ENCODE results near the gene DAAM1. TPM values are rescaled to one million over a fixed set of nuclear protein-coding genes. Genes with fewer than 3 reads are reported as not detected.
A peak's percentile ranks its signal among the peaks of the same experiment; 100 is the strongest.

Gene DAAM1
- total RNA-seq, 1 donor from 2014 or later, result 39.5 TPM

DNA sequence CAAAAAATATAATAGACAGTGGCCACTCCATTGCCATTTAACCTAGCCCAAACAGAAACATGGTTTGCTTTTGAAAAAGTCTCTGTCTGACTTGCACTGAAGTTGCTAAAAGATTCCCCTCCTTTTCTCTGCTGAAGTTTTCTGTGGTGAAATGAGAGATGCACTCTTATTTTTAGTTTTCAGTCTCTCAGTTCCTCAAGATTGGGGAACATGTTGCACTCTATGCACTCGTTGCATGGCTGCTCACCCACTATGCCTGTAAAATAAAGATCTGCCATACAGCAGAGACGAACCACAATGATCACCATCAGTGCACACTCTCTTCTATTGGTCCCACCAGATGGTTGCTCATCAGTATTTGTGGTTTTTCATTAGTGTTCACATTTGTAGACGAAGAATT is 13.1 kb upstream of the DAAM1 start:
- H3K4me1 ChIP-seq, result no peaks in the 10 kb centered on the region
- Mint-ChIP-seq H3K4me3 (no peak overlapping the region), H3K27me3 (ENCODE audit: insufficient read depth, low read depth) (no peaks in the 10 kb centered on the region), H3K4me1 (peaks cover 9% of the 10 kb centered on the region), H3K9me3 (no peaks in the 10 kb centered on the region), H3K36me3 (no peaks in the 10 kb centered on the region), H3K27ac (no peak overlapping the region)
- H3K9ac ChIP-seq, result no peak overlapping the region
- no peaks in the 10 kb centered on the region for H3K36me3 ChIP-seq
- DNase-seq (ENCODE audit: low spot score), result no peak
- no peaks in the 10 kb centered on the region for H3K9me3 ChIP-seq (ENCODE audit: low read depth)
- H3K79me2 ChIP-seq (ENCODE audit: low read depth), result no peaks in the 10 kb centered on the region
- no peaks in the 10 kb centered on the region for H3F3A ChIP-seq (ENCODE audit: low read depth)
- H3K4me3 ChIP-seq, result no peak overlapping the region
- TF ChIP-seq, protein P1, sequence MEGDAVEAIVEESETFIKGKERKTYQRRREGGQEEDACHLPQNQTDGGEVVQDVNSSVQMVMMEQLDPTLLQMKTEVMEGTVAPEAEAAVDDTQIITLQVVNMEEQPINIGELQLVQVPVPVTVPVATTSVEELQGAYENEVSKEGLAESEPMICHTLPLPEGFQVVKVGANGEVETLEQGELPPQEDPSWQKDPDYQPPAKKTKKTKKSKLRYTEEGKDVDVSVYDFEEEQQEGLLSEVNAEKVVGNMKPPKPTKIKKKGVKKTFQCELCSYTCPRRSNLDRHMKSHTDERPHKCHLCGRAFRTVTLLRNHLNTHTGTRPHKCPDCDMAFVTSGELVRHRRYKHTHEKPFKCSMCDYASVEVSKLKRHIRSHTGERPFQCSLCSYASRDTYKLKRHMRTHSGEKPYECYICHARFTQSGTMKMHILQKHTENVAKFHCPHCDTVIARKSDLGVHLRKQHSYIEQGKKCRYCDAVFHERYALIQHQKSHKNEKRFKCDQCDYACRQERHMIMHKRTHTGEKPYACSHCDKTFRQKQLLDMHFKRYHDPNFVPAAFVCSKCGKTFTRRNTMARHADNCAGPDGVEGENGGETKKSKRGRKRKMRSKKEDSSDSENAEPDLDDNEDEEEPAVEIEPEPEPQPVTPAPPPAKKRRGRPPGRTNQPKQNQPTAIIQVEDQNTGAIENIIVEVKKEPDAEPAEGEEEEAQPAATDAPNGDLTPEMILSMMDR (IDR thresholded peaks at IDR 0.05), result no peak
- TF ChIP-seq EZH2phosphoT487 (IDR thresholded peaks at IDR 0.05) (no peak), EZH2 (IDR thresholded peaks at IDR 0.05) (no peak)
- no peaks in the 10 kb centered on the region for H4K20me1 ChIP-seq (ENCODE audit: low read depth)
- no peak overlapping the region for H3K4me2 ChIP-seq
- no peak overlapping the region for H3K27ac ChIP-seq
- H3K27me3 ChIP-seq, result no peaks in the 10 kb centered on the region
- peak overlapping the region; percentile 15 for H2AFZ ChIP-seq (replicated peaks)

DNA sequence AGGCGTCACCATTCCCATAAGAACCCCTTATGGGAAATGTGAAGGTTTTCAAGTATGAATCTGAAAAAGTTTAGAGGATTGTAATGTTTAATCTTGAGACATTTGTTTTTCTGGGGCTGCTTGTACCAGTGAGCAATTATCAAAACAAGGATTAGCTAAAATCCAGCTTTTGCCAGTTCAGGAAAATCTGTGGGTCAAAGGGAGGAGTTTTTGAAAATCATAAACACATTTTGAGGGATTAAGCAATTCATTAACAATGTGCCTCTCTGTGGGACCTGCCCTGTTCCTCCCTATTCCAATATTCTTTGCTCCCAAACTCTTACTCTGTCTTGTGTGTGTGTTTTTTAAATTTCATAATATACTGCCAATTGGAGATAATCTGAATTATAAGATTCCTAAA is 11.7 kb upstream of the DAAM1 start:
- H3K4me1 ChIP-seq, result no peaks in the 10 kb centered on the region
- H4K20me1 ChIP-seq (ENCODE audit: low read depth), result no peaks in the 10 kb centered on the region
- H3F3A ChIP-seq (ENCODE audit: low read depth), result no peaks in the 10 kb centered on the region
- H3K9me3 Mint-ChIP-seq, result no peaks in the 10 kb centered on the region
- H3K4me3 Mint-ChIP-seq, result no peak overlapping the region
- no peak overlapping the region for H3K27ac ChIP-seq
- no peak overlapping the region for H3K9ac ChIP-seq
- H3K9me3 ChIP-seq (ENCODE audit: low read depth), result no peaks in the 10 kb centered on the region
- H3K4me3 ChIP-seq, result no peak overlapping the region
- H3K4me2 ChIP-seq, result no peak overlapping the region
- no peaks in the 10 kb centered on the region for H3K36me3 ChIP-seq
- peak overlapping the region; percentile 51 for H3K27ac Mint-ChIP-seq
- H3K36me3 Mint-ChIP-seq, result no peaks in the 10 kb centered on the region
- H3K4me1 Mint-ChIP-seq, result peaks cover 11% of the 10 kb centered on the region
- H3K79me2 ChIP-seq (ENCODE audit: low read depth), result no peaks in the 10 kb centered on the region
- DNase-seq (ENCODE audit: low spot score), result no peak
- no peaks in the 10 kb centered on the region for H3K27me3 ChIP-seq
- no peak overlapping the region for H2AFZ ChIP-seq (replicated peaks)
- peaks cover 2% of the 10 kb centered on the region for H3K27me3 Mint-ChIP-seq (ENCODE audit: insufficient read depth, low read depth)
- TF ChIP-seq EZH2phosphoT487 (IDR thresholded peaks at IDR 0.05) (no peak), EZH2 (IDR thresholded peaks at IDR 0.05) (no peak)

DNA sequence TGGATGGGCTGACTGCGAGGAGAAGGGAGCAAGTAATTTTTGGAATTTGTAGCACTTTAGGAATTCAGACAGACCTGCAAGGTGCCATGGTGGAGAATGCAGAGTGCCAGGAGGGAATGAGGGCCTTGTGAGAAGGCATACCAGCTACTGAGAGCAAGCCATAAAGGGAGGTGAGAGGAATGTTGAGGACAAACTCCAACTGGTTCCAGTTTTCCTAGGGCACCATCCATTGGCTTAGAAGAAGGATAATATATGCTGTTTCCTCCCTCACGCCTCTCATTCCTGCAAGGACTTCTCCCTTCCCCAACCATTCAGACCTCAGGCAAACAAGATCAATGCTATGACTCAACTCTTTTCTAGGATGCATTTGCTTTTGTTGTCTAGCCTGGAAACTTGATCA is 11.2 kb upstream of the DAAM1 start:
- no peaks in the 10 kb centered on the region for H3K9me3 Mint-ChIP-seq
- Histone ChIP-seq H3K4me2 (no peak overlapping the region), H3F3A (ENCODE audit: low read depth) (no peaks in the 10 kb centered on the region), H4K20me1 (ENCODE audit: low read depth) (no peaks in the 10 kb centered on the region), H3K9ac (no peak overlapping the region), H2AFZ (replicated peaks) (no peak overlapping the region), H3K79me2 (ENCODE audit: low read depth) (no peaks in the 10 kb centered on the region), H3K4me3 (no peak overlapping the region), H3K9me3 (ENCODE audit: low read depth) (no peaks in the 10 kb centered on the region), H3K27me3 (no peaks in the 10 kb centered on the region), H3K36me3 (no peaks in the 10 kb centered on the region), H3K4me1 (no peaks in the 10 kb centered on the region), H3K27ac (no peak overlapping the region)
- no peak overlapping the region for H3K4me3 Mint-ChIP-seq
- no peak for TF ChIP-seq EZH2phosphoT487 (IDR thresholded peaks at IDR 0.05)
- no peak for TF ChIP-seq EZH2 (IDR thresholded peaks at IDR 0.05)
- TF ChIP-seq, protein P1 (IDR thresholded peaks at IDR 0.05), result no peak
- peaks cover 11% of the 10 kb centered on the region for H3K4me1 Mint-ChIP-seq
- no peaks in the 10 kb centered on the region for H3K36me3 Mint-ChIP-seq
- peaks cover 2% of the 10 kb centered on the region for H3K27me3 Mint-ChIP-seq (ENCODE audit: insufficient read depth, low read depth)
- no peak for DNase-seq (ENCODE audit: low spot score)
- H3K27ac Mint-ChIP-seq, result peak overlapping the region; percentile 51

DNA sequence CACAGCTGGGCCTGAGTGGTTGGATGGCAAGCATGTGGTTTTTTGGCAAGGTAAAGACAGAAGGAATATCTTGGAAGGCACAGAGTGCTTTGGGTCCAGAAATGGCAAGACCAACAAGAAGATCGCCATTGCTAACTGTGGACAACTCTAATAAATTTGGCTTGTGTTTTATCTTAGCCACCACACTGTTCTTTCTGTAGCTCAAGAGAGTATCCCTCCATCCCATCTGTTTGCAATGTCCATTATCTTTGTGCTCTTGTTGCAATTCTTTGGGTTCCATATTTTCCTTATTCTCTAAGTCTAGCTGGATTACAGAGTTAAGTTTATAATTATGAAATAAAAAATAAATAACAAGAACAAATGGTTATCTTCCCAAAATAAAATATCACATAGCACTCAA is 6.7 kb upstream of the DAAM1 start:
- Histone ChIP-seq H2AFZ (replicated peaks) (no peak overlapping the region), H3K4me1 (no peaks in the 10 kb centered on the region), H3K9ac (no peak overlapping the region), H3K27me3 (peaks cover 15% of the 10 kb centered on the region), H3K9me3 (ENCODE audit: low read depth) (no peaks in the 10 kb centered on the region), H3K79me2 (ENCODE audit: low read depth) (no peaks in the 10 kb centered on the region), H3F3A (ENCODE audit: low read depth) (no peaks in the 10 kb centered on the region), H3K4me3 (no peak overlapping the region), H3K36me3 (no peaks in the 10 kb centered on the region), H3K4me2 (no peak overlapping the region), H4K20me1 (ENCODE audit: low read depth) (no peaks in the 10 kb centered on the region), H3K27ac (no peak overlapping the region)
- no peaks in the 10 kb centered on the region for H3K36me3 Mint-ChIP-seq
- H3K4me1 Mint-ChIP-seq, result peaks cover 30% of the 10 kb centered on the region
- TF ChIP-seq EZH2 (IDR thresholded peaks at IDR 0.05), result no peak
- TF ChIP-seq, protein P1 (IDR thresholded peaks at IDR 0.05), result no peak
- no peak overlapping the region for H3K27ac Mint-ChIP-seq
- H3K27me3 Mint-ChIP-seq (ENCODE audit: insufficient read depth, low read depth), result peaks cover 2% of the 10 kb centered on the region
- H3K4me3 Mint-ChIP-seq, result no peak overlapping the region
- H3K9me3 Mint-ChIP-seq, result no peaks in the 10 kb centered on the region
- no peak for DNase-seq (ENCODE audit: low spot score)
